Progenitor cell of endocrine pancreas (in vitro differentiated cells): ENCODE results near the gene MRPS18A. TPM values are rescaled to one million over a fixed set of nuclear protein-coding genes. Genes with fewer than 3 reads are reported as not detected.
A peak's percentile ranks its signal among the peaks of the same experiment; 100 is the strongest.
"Not testable (repeated sequence)": the region's sequence is repeated elsewhere in the genome, so short reads cannot be mapped to it uniquely, and the experiment has no call there.

Experiments used
- DNase-seq: peaks from one replicate; pipeline ENCODE4 v3.0.0; 2021; ENCODE audit warnings: low spot score; ENCODE audit not compliant: unreplicated experiment
- H3K27ac Mint-ChIP-seq: 2 replicates; pipeline ENCODE4 v1.8.0; 2021; ENCODE audit warnings: mild to moderate bottlenecking, moderate library complexity, mixed read lengths
- H3K27me3 Mint-ChIP-seq: 2 replicates; pipeline ENCODE4 v1.8.0; 2021; ENCODE audit warnings: mixed read lengths
- H3K36me3 Mint-ChIP-seq: 2 replicates; pipeline ENCODE4 v1.8.0; 2022; ENCODE audit warnings: mixed read lengths; ENCODE audit not compliant: insufficient read depth
- H3K4me1 Mint-ChIP-seq: 2 replicates; pipeline ENCODE4 v1.8.0; 2021; ENCODE audit warnings: low read depth, mixed read lengths
- H3K4me3 Mint-ChIP-seq: 2 replicates; pipeline ENCODE4 v1.8.0; 2021; ENCODE audit warnings: low read depth, mild to moderate bottlenecking, moderate library complexity, mixed read lengths
- H3K9me3 Mint-ChIP-seq: 2 replicates; pipeline ENCODE4 v1.8.0; 2021; ENCODE audit warnings: low read depth, mixed read lengths
- total RNA-seq: library from RNA; stranded (reverse); gene quantifications from 2 replicates; pipeline ENCODE4 v1.2.1, GENCODE V29; 2021
- TF ChIP-seq, protein P1 (sequence below): fragments of 200-600 bp; sonication (generic); IDR thresholded peaks from one replicate; pipeline ENCODE4 v1.5.0; 2021; ENCODE audit warnings: antibody characterized with exemption, mild to moderate bottlenecking; ENCODE audit not compliant: unreplicated experiment

The MRPS18A gene
- total RNA-seq, 1 donor from 2014 or later: 41.9 TPM

DNA sequence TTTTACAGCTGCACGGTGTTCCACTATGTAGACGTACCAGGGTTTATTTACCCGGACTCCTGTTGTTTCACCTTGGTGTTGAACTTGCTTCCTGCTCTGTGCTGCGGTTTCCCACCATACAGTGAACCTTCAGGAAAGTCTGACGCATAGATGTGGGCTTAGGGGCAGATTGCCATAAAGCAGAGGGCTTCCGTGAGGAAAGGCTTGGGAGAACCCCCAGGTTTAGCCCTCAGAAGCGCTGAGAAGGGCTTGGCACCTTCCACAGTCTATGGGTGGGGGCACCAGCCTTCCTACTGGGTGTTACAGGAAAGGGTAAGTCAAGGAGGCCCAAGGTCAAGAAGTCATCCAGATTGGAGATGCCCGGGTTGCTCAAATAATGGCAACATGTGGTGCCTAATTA is 19.2 kb upstream of the MRPS18A start:
- Mint-ChIP-seq H3K4me1 (peaks cover 48% of the 10 kb centered on the region), H3K27ac (no peak overlapping the region), H3K36me3 (no peaks in the 10 kb centered on the region), H3K4me3 (no peak overlapping the region), H3K27me3 (peaks cover 14% of the 10 kb centered on the region), H3K9me3 (no peaks in the 10 kb centered on the region)
- DNase-seq: no peak
- TF ChIP-seq, protein P1, sequence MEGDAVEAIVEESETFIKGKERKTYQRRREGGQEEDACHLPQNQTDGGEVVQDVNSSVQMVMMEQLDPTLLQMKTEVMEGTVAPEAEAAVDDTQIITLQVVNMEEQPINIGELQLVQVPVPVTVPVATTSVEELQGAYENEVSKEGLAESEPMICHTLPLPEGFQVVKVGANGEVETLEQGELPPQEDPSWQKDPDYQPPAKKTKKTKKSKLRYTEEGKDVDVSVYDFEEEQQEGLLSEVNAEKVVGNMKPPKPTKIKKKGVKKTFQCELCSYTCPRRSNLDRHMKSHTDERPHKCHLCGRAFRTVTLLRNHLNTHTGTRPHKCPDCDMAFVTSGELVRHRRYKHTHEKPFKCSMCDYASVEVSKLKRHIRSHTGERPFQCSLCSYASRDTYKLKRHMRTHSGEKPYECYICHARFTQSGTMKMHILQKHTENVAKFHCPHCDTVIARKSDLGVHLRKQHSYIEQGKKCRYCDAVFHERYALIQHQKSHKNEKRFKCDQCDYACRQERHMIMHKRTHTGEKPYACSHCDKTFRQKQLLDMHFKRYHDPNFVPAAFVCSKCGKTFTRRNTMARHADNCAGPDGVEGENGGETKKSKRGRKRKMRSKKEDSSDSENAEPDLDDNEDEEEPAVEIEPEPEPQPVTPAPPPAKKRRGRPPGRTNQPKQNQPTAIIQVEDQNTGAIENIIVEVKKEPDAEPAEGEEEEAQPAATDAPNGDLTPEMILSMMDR: no peak

DNA sequence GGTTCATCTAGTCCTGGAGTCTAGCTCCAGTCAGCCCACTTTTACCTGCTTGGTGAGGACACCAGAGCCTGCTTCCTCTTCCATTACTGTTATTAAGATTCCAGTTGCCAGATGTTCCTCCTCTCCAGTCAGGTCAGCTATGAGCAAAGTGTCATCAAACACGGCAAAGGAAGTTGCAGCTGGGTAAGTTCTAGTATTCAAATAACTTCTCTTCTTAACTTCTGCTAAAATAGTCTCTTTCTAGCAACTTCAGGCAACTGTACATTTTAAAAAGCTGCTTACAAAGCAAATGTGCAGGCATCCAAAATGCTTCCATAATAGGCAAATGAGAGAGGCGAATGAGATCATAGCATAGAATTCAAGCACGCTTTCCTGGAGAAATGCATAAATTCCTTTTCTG is 18.4 kb upstream of the MRPS18A start:
- TF ChIP-seq, protein P1: no peak
- no peak for DNase-seq
- Mint-ChIP-seq H3K27me3 (peaks cover 9% of the 10 kb centered on the region), H3K27ac (peak overlapping the region; percentile 60), H3K9me3 (no peaks in the 10 kb centered on the region), H3K4me3 (no peak overlapping the region), H3K36me3 (no peaks in the 10 kb centered on the region), H3K4me1 (peaks cover 50% of the 10 kb centered on the region)

DNA sequence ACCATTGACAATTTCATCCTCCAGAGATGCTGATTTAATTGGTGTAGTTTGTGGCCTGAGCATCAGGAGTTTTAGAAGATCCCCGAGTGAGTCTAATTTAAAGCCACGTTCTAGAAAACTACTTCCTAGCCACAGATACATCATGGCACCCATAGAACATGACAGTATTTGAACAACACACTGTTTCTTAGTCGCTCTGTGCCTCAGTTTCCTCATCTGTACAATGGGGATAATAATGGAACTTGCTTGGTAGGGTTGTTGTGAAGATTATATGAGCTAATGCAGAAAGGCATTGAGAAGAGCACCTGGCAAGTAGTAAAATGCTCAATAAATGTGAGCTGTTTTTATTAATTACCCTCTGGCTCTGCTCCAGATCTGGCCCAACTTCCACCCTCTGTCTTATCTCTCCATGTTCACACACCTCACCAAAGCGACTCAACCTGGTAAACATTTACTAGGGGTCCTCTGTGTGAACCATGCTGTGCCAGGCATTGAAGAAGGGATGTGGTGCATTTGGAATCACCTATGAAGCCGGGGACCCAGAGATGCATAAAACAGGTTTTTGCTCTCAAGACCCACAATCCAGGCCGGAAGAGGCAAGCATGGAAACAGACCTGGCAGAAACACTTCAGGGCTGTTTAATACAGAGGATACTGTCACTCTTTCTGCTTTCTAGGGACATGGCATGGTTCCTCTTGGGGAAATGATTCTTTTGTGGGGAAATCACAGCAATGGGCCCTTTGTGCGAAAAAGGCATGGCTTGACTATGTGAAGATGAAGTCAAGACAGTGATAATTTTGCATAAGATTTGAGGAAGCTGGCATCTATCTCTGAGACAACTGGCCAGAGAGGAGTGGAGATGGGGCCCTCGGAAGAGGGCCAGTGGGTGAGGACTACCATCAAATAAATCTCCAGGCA is 16.2 kb upstream of the MRPS18A start:
- peak overlapping the region; percentile 93 for H3K27ac Mint-ChIP-seq
- peaks cover 64% of the 10 kb centered on the region for H3K4me1 Mint-ChIP-seq
- H3K27me3 Mint-ChIP-seq: peaks cover 7% of the 10 kb centered on the region
- H3K36me3 Mint-ChIP-seq: no peaks in the 10 kb centered on the region
- DNase-seq: no peak
- H3K4me3 Mint-ChIP-seq: no peak overlapping the region
- TF ChIP-seq, protein P1: no peak
- no peaks in the 10 kb centered on the region for H3K9me3 Mint-ChIP-seq

DNA sequence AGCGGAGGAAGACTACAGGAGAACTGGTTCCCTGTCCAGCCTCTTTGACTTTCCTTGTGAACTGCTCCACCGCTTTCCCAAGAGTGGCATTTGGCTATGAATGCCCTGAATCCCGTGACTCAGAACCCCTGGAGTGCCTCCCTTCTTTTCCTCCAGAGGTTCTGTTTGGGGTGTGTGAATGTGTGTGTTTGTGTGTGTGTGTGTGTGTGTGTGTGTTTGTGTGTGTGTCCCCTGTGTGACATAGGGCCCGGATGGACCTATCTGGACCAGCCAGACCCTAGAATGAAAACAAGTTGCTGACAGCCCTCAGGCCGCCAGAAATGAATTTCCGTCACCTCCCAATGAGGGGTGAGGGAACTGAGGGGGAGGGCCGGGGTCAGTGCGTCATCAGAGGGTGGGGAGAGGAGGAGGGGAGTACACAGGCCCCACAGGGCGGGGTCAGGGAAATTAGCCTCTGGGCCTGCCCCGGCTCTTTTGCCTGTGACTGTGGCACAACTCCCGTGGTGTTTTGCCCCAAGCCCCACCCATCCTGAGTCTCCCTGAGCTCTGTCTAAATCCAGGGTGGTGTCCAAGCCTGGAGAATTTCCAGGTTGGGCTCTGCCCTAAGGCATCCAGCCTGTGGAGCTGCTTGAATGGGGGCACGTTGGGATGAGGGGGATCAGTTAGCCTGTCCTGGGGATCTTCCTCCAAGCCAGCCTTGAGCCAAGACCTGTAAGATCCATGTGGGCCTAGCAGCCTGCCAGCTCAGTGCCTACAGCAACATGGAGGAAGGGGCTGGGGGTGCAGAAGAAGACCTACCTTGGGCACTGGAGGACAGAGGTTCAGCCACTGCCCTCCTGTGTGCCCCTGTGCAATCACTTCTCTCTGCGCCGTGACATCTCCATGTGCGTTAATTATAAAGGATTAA is 15.2 kb upstream of the MRPS18A start:
- TF ChIP-seq, protein P1: no peak
- H3K36me3 Mint-ChIP-seq: no peaks in the 10 kb centered on the region
- H3K27ac Mint-ChIP-seq: peak overlapping the region; percentile 93

DNA sequence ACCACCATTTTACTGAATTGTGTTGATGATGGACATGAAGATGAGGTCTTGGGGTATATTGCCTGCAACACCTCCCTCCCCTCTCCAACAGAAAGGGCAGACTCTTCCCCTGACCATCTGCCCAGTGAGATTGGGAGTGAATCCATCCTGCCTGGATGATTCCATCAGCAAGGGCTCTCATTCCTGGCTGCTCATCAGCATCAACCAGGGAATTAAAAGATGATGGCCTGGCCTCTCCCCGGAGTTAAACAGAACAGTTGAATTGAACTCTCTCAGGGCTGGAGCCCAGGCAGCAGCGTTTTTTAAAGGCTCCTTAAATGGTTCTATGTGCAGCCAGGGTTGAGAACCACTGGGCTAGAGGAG is 14.6 kb upstream of the MRPS18A start:
- Mint-ChIP-seq H3K4me1 (peaks cover 69% of the 10 kb centered on the region), H3K36me3 (no peaks in the 10 kb centered on the region), H3K27ac (peak overlapping the region; percentile 93), H3K4me3 (no peak overlapping the region), H3K27me3 (peaks cover 7% of the 10 kb centered on the region), H3K9me3 (no peaks in the 10 kb centered on the region)
- no peak for DNase-seq
- TF ChIP-seq, protein P1: no peak

More for the DNA sequence above, 15.2 kb upstream of the MRPS18A start:
- Mint-ChIP-seq H3K27me3 (peaks cover 7% of the 10 kb centered on the region), H3K9me3 (no peaks in the 10 kb centered on the region), H3K4me1 (peaks cover 71% of the 10 kb centered on the region), H3K4me3 (no peak overlapping the region)
- DNase-seq: peak; percentile 59

DNA sequence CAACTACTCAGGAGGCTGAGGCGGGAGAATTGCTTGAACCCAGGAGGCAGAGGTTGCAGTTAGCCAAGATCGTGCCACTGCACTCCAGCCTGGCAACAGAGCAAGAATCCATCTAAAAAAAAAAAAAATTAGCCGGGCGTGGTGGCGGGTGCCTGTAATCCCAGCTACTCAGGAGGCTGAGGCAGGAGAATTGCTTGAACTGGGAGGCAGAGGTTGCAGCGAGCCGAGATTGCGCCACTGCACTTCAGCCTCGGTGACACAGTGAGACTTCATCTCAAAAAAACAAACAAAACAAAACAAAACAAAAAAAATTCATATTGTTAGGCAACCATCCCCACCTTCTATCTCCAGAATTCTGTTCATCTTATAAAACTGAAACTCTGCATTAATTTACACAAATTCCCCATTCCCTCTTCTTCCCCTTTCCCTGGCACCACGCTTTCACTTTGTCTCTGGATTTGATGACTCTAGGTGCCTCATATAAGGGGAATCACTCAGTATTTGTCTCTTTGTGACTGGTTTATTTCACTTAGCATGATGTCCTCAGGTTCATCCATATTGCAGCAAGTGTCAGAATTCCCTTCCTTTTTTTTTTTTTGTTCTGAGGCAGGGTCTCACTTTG is 13.5 kb upstream of the MRPS18A start:
- H3K27ac Mint-ChIP-seq, H3K27me3 Mint-ChIP-seq, H3K9me3 Mint-ChIP-seq, H3K36me3 Mint-ChIP-seq, DNase-seq, H3K4me3 Mint-ChIP-seq: not testable (repeated sequence)
- peaks cover 59% of the 10 kb centered on the region for H3K4me1 Mint-ChIP-seq
